ENCODE data around the gene SPAG16.

The SPAG16 gene

DNA sequence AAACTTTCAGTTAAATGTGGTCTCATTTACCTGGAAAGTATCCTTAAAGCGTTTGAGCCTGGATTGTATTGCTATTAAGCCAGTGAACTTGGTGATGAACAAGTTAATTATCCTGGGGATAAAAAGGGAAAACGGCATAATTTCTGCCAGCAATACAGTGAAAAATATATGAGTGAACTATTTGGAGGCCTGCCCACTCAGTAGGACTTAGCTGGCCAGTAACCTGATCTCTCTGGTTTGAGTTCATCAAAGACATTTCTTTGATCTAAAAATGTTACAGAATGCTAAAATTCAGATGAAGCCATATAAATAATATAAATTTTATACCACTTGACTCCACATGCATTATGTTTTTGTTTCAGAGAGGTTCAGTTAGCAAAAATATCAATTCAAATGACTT, 885.5 kb downstream of the SPAG16 start (continued):
- TF ChIP-seq, protein P1, sequence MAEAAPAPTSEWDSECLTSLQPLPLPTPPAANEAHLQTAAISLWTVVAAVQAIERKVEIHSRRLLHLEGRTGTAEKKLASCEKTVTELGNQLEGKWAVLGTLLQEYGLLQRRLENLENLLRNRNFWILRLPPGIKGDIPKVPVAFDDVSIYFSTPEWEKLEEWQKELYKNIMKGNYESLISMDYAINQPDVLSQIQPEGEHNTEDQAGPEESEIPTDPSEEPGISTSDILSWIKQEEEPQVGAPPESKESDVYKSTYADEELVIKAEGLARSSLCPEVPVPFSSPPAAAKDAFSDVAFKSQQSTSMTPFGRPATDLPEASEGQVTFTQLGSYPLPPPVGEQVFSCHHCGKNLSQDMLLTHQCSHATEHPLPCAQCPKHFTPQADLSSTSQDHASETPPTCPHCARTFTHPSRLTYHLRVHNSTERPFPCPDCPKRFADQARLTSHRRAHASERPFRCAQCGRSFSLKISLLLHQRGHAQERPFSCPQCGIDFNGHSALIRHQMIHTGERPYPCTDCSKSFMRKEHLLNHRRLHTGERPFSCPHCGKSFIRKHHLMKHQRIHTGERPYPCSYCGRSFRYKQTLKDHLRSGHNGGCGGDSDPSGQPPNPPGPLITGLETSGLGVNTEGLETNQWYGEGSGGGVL (tag by site-specific recombination; IDR thresholded peaks at IDR 0.05) = no peak
- TF ChIP-seq MEIS1 (CRISPR knock-in tag; IDR thresholded peaks at IDR 0.05; ENCODE audit: borderline replicate concordance) (no peak), ZSCAN16 (tag by site-specific recombination; IDR thresholded peaks at IDR 0.05) (no peak), GLIS1 (tag by site-specific recombination; IDR thresholded peaks at IDR 0.05) (no peak)
- TF ChIP-seq, protein P2, sequence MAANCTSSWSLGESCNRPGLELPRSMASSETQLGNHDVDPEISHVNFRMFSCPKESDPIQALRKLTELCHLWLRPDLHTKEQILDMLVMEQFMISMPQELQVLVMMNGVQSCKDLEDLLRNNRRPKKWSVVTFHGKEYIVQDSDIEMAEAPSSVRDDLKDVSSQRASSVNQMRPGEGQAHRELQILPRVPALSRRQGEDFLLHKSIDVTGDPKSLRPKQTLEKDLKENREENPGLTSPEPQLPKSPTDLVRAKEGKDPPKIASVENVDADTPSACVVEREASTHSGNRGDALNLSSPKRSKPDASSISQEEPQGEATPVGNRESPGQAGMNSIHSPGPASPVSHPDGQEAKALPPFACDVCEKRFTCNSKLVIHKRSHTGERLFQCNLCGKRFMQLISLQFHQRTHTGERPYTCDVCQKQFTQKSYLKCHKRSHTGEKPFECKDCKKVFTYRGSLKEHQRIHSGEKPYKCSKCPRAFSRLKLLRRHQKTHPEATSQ (tag by site-specific recombination; IDR thresholded peaks at IDR 0.05) = no peak
- TF ChIP-seq, protein P3, sequence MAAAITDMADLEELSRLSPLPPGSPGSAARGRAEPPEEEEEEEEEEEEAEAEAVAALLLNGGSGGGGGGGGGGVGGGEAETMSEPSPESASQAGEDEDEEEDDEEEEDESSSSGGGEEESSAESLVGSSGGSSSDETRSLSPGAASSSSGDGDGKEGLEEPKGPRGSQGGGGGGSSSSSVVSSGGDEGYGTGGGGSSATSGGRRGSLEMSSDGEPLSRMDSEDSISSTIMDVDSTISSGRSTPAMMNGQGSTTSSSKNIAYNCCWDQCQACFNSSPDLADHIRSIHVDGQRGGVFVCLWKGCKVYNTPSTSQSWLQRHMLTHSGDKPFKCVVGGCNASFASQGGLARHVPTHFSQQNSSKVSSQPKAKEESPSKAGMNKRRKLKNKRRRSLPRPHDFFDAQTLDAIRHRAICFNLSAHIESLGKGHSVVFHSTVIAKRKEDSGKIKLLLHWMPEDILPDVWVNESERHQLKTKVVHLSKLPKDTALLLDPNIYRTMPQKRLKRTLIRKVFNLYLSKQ (tag by site-specific recombination; IDR thresholded peaks at IDR 0.05; ENCODE audit: borderline replicate concordance) = no peak

DNA sequence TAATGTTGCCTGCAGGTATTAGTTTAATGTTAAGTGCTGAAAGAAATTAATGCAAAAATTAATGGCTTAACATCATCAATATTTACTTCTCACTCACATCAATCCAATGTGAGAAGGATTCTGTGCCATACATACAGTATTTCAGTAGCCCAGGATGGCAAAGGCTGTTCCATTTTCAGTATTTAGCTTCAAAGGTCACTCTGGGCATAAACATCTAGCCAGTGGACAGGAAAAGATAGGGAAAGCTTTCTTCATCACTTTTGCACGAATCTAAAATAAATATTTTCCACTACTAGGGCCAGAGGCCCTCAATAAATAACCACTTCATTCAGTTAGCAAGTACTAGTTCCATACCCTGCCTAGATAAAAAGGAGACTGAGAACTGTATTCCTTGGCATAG, 890.3 kb downstream of the SPAG16 start:
- TF ChIP-seq SP3 (tag by site-specific recombination; IDR thresholded peaks at IDR 0.05) = no peak
- no peak for TF ChIP-seq ZNF19 (tag by site-specific recombination; IDR thresholded peaks at IDR 0.05; ENCODE audit: low read depth)
- Histone ChIP-seq H3K27ac (ENCODE audit: extremely low read depth, low read depth, low read length) (no peak overlapping the region), H3K4me3 (ENCODE audit: low read depth, low read length) (no peak overlapping the region), H3K9me3 (ENCODE audit: control insufficient read depth, insufficient read depth, low read depth, low read length) (no peaks in the 10 kb centered on the region), H3K4me1 (ENCODE audit: control insufficient read depth, insufficient read depth, low read length) (no peaks in the 10 kb centered on the region), H3K36me3 (ENCODE audit: control insufficient read depth in 2 of 2, insufficient read depth in 1 of 2, low read length in 2 of 2) (no peaks in the 10 kb centered on the region)
- ChIA-PET CTCF (no interaction called here), POLR2A (no interaction called here)

DNA sequence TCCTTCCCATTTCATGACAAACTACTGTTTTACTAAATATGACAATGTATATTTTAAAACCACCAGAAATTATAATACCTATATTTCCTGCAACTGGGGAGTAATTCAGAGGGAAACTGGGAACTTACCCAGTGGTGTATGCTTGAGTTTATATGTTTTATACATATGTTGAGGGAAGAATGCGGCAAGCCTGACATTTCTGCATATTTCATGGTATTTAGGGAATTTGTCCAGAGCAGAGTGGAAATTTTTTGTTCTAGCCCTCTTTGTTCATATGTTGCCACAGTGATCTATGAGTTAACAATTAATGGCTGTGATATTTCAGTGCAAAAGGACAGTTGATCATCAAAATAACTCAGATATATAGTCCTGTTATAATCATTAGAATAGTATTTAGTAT, 895.8 kb downstream of the SPAG16 start:
- Histone ChIP-seq H3K36me3 (ENCODE audit: control insufficient read depth in 2 of 2, insufficient read depth in 1 of 2, low read length in 2 of 2) (no peaks in the 10 kb centered on the region), H3K4me1 (ENCODE audit: control insufficient read depth, insufficient read depth, low read length) (no peaks in the 10 kb centered on the region), H3K9me3 (ENCODE audit: control insufficient read depth, insufficient read depth, low read depth, low read length) (no peaks in the 10 kb centered on the region), H3K27ac (ENCODE audit: extremely low read depth, low read depth, low read length) (no peak overlapping the region), H3K4me3 (ENCODE audit: low read depth, low read length) (no peak overlapping the region)
- CTCF ChIA-PET = no interaction called here
- TF ChIP-seq, protein P4, sequence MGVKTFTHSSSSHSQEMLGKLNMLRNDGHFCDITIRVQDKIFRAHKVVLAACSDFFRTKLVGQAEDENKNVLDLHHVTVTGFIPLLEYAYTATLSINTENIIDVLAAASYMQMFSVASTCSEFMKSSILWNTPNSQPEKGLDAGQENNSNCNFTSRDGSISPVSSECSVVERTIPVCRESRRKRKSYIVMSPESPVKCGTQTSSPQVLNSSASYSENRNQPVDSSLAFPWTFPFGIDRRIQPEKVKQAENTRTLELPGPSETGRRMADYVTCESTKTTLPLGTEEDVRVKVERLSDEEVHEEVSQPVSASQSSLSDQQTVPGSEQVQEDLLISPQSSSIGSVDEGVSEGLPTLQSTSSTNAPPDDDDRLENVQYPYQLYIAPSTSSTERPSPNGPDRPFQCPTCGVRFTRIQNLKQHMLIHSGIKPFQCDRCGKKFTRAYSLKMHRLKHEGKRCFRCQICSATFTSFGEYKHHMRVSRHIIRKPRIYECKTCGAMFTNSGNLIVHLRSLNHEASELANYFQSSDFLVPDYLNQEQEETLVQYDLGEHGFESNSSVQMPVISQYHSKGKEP (tag by site-specific recombination; IDR thresholded peaks at IDR 0.05) = no peak
- POLR2A ChIA-PET = no interaction called here

DNA sequence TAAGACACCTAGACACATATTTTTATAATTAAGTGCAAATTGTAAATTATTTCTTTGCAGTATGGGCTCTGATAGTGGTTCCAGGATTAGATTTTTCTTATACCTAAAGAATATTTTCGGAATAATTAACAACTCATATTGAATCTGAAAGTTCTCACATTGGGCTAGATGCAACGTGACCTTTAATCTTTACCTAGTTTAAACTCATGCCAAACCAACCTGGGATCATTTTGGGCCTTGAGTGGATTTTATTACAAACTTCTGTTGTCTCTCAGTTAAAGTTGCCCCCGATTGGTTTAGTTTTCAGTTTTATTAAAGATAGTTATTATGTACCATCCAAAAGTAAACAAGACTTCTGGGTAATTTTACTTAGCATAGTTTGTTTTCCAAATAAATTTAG, 896.4 kb downstream of the SPAG16 start:
- ChIA-PET POLR2A (no interaction called here), CTCF (no interaction called here)
- Histone ChIP-seq H3K36me3 (ENCODE audit: control insufficient read depth in 2 of 2, insufficient read depth in 1 of 2, low read length in 2 of 2) (no peaks in the 10 kb centered on the region), H3K4me1 (ENCODE audit: control insufficient read depth, insufficient read depth, low read length) (no peaks in the 10 kb centered on the region), H3K9me3 (ENCODE audit: control insufficient read depth, insufficient read depth, low read depth, low read length) (no peaks in the 10 kb centered on the region), H3K27ac (ENCODE audit: extremely low read depth, low read depth, low read length) (no peak overlapping the region), H3K4me3 (ENCODE audit: low read depth, low read length) (no peak overlapping the region)
- TF ChIP-seq, protein P5, sequence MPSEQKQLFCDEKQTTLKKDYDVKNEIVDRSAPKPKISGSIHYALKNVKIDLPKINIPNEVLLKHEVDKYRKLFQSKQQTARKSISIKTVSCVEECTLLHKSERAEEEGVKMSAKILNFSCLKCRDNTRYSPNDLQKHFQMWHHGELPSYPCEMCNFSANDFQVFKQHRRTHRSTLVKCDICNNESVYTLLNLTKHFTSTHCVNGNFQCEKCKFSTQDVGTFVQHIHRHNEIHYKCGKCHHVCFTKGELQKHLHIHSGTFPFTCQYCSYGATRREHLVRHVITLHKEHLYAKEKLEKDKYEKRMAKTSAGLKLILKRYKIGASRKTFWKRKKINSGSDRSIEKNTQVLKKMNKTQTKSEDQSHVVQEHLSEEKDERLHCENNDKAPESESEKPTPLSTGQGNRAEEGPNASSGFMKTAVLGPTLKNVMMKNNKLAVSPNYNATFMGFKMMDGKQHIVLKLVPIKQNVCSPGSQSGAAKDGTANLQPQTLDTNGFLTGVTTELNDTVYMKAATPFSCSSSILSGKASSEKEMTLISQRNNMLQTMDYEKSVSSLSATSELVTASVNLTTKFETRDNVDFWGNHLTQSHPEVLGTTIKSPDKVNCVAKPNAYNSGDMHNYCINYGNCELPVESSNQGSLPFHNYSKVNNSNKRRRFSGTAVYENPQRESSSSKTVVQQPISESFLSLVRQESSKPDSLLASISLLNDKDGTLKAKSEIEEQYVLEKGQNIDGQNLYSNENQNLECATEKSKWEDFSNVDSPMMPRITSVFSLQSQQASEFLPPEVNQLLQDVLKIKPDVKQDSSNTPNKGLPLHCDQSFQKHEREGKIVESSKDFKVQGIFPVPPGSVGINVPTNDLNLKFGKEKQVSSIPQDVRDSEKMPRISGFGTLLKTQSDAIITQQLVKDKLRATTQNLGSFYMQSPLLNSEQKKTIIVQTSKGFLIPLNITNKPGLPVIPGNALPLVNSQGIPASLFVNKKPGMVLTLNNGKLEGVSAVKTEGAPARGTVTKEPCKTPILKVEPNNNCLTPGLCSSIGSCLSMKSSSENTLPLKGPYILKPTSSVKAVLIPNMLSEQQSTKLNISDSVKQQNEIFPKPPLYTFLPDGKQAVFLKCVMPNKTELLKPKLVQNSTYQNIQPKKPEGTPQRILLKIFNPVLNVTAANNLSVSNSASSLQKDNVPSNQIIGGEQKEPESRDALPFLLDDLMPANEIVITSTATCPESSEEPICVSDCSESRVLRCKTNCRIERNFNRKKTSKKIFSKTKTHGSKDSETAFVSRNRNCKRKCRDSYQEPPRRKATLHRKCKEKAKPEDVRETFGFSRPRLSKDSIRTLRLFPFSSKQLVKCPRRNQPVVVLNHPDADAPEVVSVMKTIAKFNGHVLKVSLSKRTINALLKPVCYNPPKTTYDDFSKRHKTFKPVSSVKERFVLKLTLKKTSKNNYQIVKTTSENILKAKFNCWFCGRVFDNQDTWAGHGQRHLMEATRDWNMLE (tag by site-specific recombination; conservative IDR thresholded peaks at IDR 0.05; ENCODE audit: low read depth) = no peak
- TF ChIP-seq ZNF324 (tag by site-specific recombination; IDR thresholded peaks at IDR 0.05) (no peak), ZNF658 (tag by site-specific recombination; IDR thresholded peaks at IDR 0.05) (no peak), ZNF600 (tag by site-specific recombination; IDR thresholded peaks at IDR 0.05) (no peak)
- TF ChIP-seq, protein P6, sequence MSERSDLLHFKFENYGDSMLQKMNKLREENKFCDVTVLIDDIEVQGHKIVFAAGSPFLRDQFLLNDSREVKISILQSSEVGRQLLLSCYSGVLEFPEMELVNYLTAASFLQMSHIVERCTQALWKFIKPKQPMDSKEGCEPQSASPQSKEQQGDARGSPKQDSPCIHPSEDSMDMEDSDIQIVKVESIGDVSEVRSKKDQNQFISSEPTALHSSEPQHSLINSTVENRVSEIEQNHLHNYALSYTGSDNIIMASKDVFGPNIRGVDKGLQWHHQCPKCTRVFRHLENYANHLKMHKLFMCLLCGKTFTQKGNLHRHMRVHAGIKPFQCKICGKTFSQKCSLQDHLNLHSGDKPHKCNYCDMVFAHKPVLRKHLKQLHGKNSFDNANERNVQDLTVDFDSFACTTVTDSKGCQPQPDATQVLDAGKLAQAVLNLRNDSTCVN (tag by site-specific recombination; optimal IDR thresholded peaks at IDR 0.05) = no peak
